GM12878 (cell line): ENCODE measurements around the gene CLEC16A. TPM values are rescaled to one million over a fixed set of nuclear protein-coding genes. Genes with fewer than 3 reads are reported as not detected.

Source experiments
- CEBPB ChIP-seq, 2 experiments: fragments of 150-350 bp in 1 of 2; IDR thresholded peaks; 2 replicates each; pipeline ENCODE4 v1.6.1; 2012 to 2014; ENCODE audit warnings: low read depth in 2 of 2, low read length in 2 of 2, borderline replicate concordance in 1 of 2, inconsistent platforms in 1 of 2
- CHD2 ChIP-seq: IDR thresholded peaks from 2 replicates; pipeline ENCODE4 v1.6.1; 2011; ENCODE audit warnings: low read depth, low read length, improper control_type of control experiment, borderline replicate concordance
- ETV6 ChIP-seq, 2 experiments: fragments of 450-650 bp in 1 of 2; IDR thresholded peaks in 1 of 2; conservative IDR thresholded peaks in 1 of 2; 2 replicates each; pipeline ENCODE4 v1.6.1; 2014; ENCODE audit warnings: antibody characterized with exemption in 1 of 2, borderline replicate concordance in 1 of 2, low read depth in 1 of 2, mild to moderate bottlenecking in 1 of 2, moderate library complexity in 1 of 2
- FOXM1 ChIP-seq: IDR thresholded peaks from 2 replicates; pipeline ENCODE4 v1.6.1; 2012; ENCODE audit warnings: low read depth, mild to moderate bottlenecking, inconsistent platforms, low read length, moderate library complexity
- GATAD2B ChIP-seq: fragments of 450-650 bp; conservative IDR thresholded peaks from 2 replicates; pipeline ENCODE4 v1.6.1; 2017; ENCODE audit warnings: low read depth, mild to moderate bottlenecking, moderate library complexity
- HCFC1 ChIP-seq: fragments of 150-350 bp; IDR thresholded peaks from 2 replicates; pipeline ENCODE4 v1.6.1; 2014; ENCODE audit warnings: low read length
- IKZF1 ChIP-seq: fragments of 450-650 bp; conservative IDR thresholded peaks from 2 replicates; pipeline ENCODE4 v1.6.1; 2017; ENCODE audit warnings: antibody characterized with exemption, mild to moderate bottlenecking
- LARP7 ChIP-seq: fragments of 450-650 bp; IDR thresholded peaks from 2 replicates; pipeline ENCODE4 v1.6.1; 2017; ENCODE audit warnings: mild to moderate bottlenecking
- NR2F1 ChIP-seq: fragments of 450-650 bp; conservative IDR thresholded peaks from 2 replicates; pipeline ENCODE4 v1.6.1; 2017; ENCODE audit warnings: mild to moderate bottlenecking
- PAX5 ChIP-seq: IDR thresholded peaks from 2 replicates; pipeline ENCODE4 v1.6.1; 2011; ENCODE audit warnings: low read depth, low read length, borderline replicate concordance
- POU2F2 ChIP-seq: IDR thresholded peaks from 3 replicates; pipeline ENCODE4 v1.6.1; 2011; ENCODE audit warnings: low read depth, mild to moderate bottlenecking, low read length, borderline replicate concordance
- SKIL ChIP-seq: fragments of 450-650 bp; IDR thresholded peaks from 2 replicates; pipeline ENCODE4 v1.6.1; 2017; ENCODE audit warnings: mild to moderate bottlenecking, low read depth, inconsistent platforms; ENCODE audit not compliant: poor library complexity, severe bottlenecking
- SMC3 ChIP-seq: IDR thresholded peaks from 2 replicates; pipeline ENCODE4 v1.6.1; 2011; ENCODE audit warnings: low read length, improper control_type of control experiment, borderline replicate concordance
- SREBF2 ChIP-seq: IDR thresholded peaks from 2 replicates; pipeline ENCODE4 v1.6.1; 2012; ENCODE audit warnings: mild to moderate bottlenecking, low read length
- STAT1 ChIP-seq: fragments of 450-650 bp; conservative IDR thresholded peaks from 2 replicates; pipeline ENCODE4 v1.6.1; 2014; ENCODE audit warnings: antibody characterized with exemption, mild to moderate bottlenecking
- TCF12 ChIP-seq: IDR thresholded peaks from 2 replicates; pipeline ENCODE4 v1.6.1; 2011; ENCODE audit warnings: low read depth, mild to moderate bottlenecking, low read length
- TCF3 ChIP-seq: IDR thresholded peaks from 2 replicates; pipeline ENCODE4 v1.6.1; 2012; ENCODE audit warnings: low read depth, mild to moderate bottlenecking, low read length, borderline replicate concordance; ENCODE audit not compliant: insufficient read depth
- WRNIP1 ChIP-seq: IDR thresholded peaks from 2 replicates; pipeline ENCODE4 v1.6.1; 2011; ENCODE audit warnings: low read depth, low read length, improper control_type of control experiment, borderline replicate concordance
- ZNF24 ChIP-seq: fragments of 450-650 bp; IDR thresholded peaks from 2 replicates; pipeline ENCODE4 v1.6.1; 2017; ENCODE audit warnings: antibody characterized with exemption, mild to moderate bottlenecking
- ZSCAN29 ChIP-seq: fragments of 450-650 bp; IDR thresholded peaks from 2 replicates; pipeline ENCODE4 v1.6.1; 2017; ENCODE audit warnings: mild to moderate bottlenecking, moderate library complexity
- polyA plus RNA-seq, 11 experiments: library from polyadenylated mRNA; depleted of rRNA in 4 of 11; unstranded in 6 of 11; stranded (reverse) in 5 of 11; fragments of >200 nt; fragmentation: Nextera tagmentation in 4 of 11; fragmentation: Illumina TruSeq in 1 of 11; extraction: Ambion mirVana in 4 of 11; extraction: Trizol in 1 of 11; gene quantifications; 1 replicate in 1 of 11; 2 replicates in 10 of 11; pipeline versions ENCODE4 v1.2.1 to v1.2.3, GENCODE V29; 2011 to 2016; ENCODE audit warnings: inconsistent platforms in 2 of 11, missing spikeins in 2 of 11, low read depth in 1 of 11
- total RNA-seq, 4 experiments: library from RNA; depleted of rRNA in 3 of 4; stranded (reverse); fragments of >200 nt in 3 of 4; fragmentation: Illumina TruSeq in 1 of 4; extraction: Trizol in 1 of 4; gene quantifications; 2 replicates each; pipeline versions ENCODE4 v1.2.1 to v1.2.3, GENCODE V29; 2013 to 2021
- TF ChIP-seq, protein P1 (sequence below): fragments of 450-650 bp; IDR thresholded peaks from 2 replicates; pipeline ENCODE4 v1.6.1; 2017; ENCODE audit warnings: low read depth, mild to moderate bottlenecking, moderate library complexity
- TF ChIP-seq, protein P2 (sequence below): fragments of 450-650 bp; IDR thresholded peaks from 2 replicates; pipeline ENCODE4 v1.6.1; 2017; ENCODE audit warnings: mild to moderate bottlenecking, moderate library complexity

CLEC16A gene
- total and polyA plus RNA-seq, 10 of the 15 experiments (the other 5 are each of a cell fraction or from before 2014, with no cell fraction given) = 1.5 to 28.8 (median 19.2) TPM

DNA sequence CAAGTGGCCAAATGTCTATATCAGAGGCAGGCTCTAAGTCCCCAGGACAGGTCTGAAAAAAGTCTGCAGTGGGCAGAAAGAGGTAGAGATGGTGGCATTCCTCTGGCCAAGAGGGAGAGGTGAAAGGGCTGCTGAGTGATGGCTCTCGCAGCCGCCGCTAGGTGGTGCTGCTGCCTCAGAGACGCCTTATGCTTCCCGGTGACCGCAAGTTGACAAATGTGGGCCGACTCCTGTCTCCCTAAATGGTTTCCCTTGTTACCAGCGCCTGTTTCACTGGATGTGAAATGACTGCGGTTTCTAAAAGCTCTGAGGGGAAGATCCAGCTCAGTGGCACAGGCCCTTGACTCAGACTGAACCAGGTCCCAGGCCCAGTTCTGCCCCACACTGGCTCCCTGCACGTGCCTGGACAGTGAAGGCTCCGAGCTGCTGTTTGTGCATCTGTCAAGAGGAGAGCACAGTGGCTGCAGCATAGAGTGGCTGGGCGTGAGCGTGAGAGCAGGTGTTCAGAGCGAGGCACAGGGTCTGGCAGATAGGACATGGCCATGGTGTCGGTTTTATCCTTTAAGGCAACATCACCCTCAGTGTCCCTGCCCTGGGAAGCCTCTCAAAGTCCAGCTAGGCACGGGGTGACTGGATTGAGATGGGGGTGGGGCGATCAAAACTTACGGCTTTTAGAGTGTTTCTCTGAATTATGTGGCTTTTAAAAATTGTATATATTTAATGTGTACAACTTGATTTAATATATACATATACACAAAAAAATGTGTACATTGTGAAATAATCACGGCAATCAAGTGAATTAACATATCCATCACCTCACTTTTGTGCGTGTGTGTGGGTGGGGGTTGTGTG, 19.9 kb downstream of the CLEC16A start (continued):
- TF ChIP-seq, protein P1, sequence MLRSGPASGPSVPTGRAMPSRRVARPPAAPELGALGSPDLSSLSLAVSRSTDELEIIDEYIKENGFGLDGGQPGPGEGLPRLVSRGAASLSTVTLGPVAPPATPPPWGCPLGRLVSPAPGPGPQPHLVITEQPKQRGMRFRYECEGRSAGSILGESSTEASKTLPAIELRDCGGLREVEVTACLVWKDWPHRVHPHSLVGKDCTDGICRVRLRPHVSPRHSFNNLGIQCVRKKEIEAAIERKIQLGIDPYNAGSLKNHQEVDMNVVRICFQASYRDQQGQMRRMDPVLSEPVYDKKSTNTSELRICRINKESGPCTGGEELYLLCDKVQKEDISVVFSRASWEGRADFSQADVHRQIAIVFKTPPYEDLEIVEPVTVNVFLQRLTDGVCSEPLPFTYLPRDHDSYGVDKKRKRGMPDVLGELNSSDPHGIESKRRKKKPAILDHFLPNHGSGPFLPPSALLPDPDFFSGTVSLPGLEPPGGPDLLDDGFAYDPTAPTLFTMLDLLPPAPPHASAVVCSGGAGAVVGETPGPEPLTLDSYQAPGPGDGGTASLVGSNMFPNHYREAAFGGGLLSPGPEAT = peak; percentile 53
- TF ChIP-seq CHD2 (peak; percentile 24; the same call in 1 of the 2 replicates), TCF12 (peak; percentile 70), PAX5 (peak; percentile 7; the same call in 1 of the 2 replicates), GATAD2B (peak; percentile 98), SREBF2 (no peak), LARP7 (peak; percentile 54; the same call in 1 of the 2 replicates), HCFC1 (no peak; the same call in 1 of the 2 replicates), CEBPB (IDR thresholded peaks at IDR 0.05; ENCODE audit: borderline replicate concordance in 1 of 2, low read depth in 2 of 2, low read length in 2 of 2) (no peak), WRNIP1 (0 out of 2 replicates have a peak, but pooled peaks have one; percentile 66), TCF3 (peak; percentile 83; the same call in 1 of the 2 replicates), NR2F1 (peak; percentile 60), SMC3 (peak; percentile 67), FOXM1 (peak; percentile 14; the same call in 1 of the 2 replicates), POU2F2 (peak; percentile 66; the same call in 1 of the 3 replicates), ETV6 (conservative IDR thresholded peaks at IDR 0.05 in 1 of 2, IDR thresholded peaks at IDR 0.05 in 1 of 2; ENCODE audit: borderline replicate concordance in 1 of 2, low read depth in 1 of 2) (0 out of 4 replicates have a peak, but pooled peaks of 1 of the 2 experiments have one; percentile 61), ZNF24 (peak; percentile 62), SKIL (peak; percentile 52), ZSCAN29 (0 out of 2 replicates have a peak, but pooled peaks have one; percentile 33), STAT1 (peak; percentile 82; the same call in 1 of the 2 replicates), IKZF1 (peak; percentile 99)
- TF ChIP-seq, protein P2, sequence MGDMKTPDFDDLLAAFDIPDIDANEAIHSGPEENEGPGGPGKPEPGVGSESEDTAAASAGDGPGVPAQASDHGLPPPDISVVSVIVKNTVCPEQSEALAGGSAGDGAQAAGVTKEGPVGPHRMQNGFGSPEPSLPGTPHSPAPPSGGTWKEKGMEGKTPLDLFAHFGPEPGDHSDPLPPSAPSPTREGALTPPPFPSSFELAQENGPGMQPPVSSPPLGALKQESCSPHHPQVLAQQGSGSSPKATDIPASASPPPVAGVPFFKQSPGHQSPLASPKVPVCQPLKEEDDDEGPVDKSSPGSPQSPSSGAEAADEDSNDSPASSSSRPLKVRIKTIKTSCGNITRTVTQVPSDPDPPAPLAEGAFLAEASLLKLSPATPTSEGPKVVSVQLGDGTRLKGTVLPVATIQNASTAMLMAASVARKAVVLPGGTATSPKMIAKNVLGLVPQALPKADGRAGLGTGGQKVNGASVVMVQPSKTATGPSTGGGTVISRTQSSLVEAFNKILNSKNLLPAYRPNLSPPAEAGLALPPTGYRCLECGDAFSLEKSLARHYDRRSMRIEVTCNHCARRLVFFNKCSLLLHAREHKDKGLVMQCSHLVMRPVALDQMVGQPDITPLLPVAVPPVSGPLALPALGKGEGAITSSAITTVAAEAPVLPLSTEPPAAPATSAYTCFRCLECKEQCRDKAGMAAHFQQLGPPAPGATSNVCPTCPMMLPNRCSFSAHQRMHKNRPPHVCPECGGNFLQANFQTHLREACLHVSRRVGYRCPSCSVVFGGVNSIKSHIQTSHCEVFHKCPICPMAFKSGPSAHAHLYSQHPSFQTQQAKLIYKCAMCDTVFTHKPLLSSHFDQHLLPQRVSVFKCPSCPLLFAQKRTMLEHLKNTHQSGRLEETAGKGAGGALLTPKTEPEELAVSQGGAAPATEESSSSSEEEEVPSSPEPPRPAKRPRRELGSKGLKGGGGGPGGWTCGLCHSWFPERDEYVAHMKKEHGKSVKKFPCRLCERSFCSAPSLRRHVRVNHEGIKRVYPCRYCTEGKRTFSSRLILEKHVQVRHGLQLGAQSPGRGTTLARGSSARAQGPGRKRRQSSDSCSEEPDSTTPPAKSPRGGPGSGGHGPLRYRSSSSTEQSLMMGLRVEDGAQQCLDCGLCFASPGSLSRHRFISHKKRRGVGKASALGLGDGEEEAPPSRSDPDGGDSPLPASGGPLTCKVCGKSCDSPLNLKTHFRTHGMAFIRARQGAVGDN = peak; percentile 99
